DMS 273 (cell line): ENCODE data around the gene HTR3E.
A peak's percentile ranks its signal among the peaks of the same experiment; 100 is the strongest.
"Not testable (repeated sequence)": the region's sequence is repeated elsewhere in the genome, so short reads cannot be mapped to it uniquely, and the experiment has no call there.

ENCODE experiments used
- DNase-seq: peaks from one replicate; lab custom pipeline; 2025; ENCODE audit not compliant: unreplicated experiment; lab: John Stamatoyannopoulos, UW

Gene HTR3E

DNA sequence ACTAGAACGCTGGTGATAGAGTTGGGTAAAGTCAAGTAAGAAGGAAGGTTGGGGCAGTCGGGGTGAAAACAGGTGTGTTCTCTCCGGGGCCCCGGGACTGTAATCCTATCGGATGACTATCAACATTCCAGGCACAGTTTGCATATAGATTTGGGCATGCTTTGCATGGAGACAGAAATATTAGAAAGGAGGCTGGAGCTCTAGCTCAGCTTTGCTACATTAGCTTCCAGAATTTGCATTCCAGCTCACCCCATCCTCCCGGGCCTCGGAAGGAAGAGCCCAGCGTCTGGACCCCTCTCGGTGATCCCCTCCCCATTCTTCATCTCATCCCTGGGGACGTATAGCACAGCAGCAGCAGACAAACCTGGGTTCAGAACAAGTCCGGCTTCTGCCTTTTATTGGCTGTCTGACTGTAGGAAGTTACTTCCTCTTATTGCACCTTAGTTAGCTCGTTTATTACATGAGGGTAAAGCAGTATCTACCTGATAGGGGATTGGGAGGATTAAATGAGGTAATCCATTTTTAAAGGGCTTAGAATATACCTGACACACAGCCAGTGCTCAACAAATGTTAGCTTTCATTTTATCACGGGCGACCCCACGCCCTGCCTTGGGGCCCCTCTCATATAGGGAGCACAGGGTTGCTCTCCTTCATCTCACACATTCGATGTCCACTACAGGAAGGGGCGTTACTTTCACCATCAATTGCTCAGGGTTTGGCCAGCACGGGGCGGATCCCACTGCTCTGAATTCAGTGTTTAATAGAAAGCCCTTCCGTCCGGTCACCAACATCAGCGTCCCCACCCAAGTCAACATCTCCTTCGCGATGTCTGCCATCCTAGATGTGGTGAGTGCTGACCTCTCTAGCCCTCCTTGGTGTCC, 3.2 kb downstream of the HTR3E start:
- peak; percentile 19 for DNase-seq

- no peak for DNase-seq
These were observed 13.5 kb downstream of the HTR3E start for GRCh38 chr3:184110316-184110725.

- no peak for DNase-seq
These were observed 19.2 kb downstream of the HTR3E start for GRCh38 chr3:184116017-184116416.

GRCh38 chr3:184117636-184118035, 20.8 kb downstream of the HTR3E start:
- peak; percentile 20 for DNase-seq

DNA sequence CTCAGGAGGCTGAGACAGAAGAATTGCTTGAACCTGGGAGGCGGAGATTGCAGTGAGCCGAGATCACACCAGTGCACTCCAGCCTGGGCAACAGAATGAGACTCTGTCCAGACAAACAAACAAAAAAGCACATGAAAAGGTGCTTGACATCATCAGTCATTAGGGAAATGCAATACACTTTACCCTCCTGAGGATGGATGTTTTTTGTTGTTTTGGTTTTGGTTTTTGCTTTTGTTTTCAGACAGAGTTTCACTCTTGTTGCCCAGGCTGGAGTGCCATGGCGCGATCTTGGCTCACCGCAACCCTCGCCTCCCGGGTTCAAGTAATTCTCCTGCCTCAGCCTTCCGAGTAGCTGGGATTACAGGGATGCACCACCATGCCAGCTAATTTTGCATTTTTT, 24.2 kb downstream of the HTR3E start:
- DNase-seq: not testable (repeated sequence)

- no peak for DNase-seq
These were observed 29.1 kb downstream of the HTR3E start for GRCh38 chr3:184126006-184126405.

- peak; percentile 76 for DNase-seq
These were observed 32.1 kb downstream of the HTR3E start for GRCh38 chr3:184129012-184129411.

- no peak for DNase-seq
These were observed 36.1 kb downstream of the HTR3E start for GRCh38 chr3:184132945-184133344.

- DNase-seq: peak; percentile 98
These were observed 37.2 kb downstream of the HTR3E start for GRCh38 chr3:184133840-184134745.

DNA sequence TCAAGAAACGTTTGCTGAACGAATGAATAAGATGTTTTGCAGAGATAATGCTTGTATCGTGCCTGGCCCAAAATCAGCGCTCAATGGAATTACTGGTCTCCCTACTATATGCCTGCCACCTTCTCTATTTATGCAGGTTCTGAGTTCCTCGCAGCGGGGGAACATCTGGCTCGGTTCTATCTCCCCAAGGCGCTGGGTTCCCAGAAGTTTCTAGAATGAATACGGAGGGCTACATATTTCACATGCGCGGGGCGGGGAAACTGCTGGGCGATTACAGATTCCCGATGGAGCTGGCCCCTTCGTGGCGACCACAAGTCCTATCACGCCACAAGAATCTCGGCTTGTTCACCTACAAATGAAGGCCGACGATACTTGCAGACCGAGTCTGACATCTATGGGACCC, 37.9 kb downstream of the HTR3E start:
- DNase-seq: peak; percentile 74

- peak; percentile 97 for DNase-seq
These were observed 38.5 kb downstream of the HTR3E start, which contains the start of gene EIF2B5 for GRCh38 chr3:184135149-184135910. EIF2B5 (plus strand) TSS chr3:184135358; CDS start chr3:184135386, 28 bp downstream.

DNA sequence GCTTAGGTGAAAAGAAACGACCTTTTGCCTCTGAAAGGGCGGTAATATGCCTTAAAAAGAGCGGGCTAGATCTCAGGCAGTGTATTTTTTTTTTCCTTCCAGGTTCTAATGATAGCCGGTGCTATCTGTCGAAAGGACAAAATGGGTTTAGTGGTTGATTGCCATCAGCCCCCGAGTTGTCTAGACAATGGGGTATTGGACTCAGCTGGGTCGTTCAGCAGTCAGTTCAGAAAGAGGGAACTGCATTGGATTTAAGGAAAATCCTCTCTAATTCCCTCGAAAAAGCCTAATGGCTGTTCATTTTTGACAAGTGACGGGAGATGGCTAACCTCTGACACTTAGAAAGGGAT, 39.0 kb downstream of the HTR3E start:
- no peak for DNase-seq

GRCh38 chr3:184140436-184140835, 43.6 kb downstream of the HTR3E start:
- no peak for DNase-seq

- DNase-seq: no peak
These were observed 45.3 kb downstream of the HTR3E start for GRCh38 chr3:184142199-184142598.

DNA sequence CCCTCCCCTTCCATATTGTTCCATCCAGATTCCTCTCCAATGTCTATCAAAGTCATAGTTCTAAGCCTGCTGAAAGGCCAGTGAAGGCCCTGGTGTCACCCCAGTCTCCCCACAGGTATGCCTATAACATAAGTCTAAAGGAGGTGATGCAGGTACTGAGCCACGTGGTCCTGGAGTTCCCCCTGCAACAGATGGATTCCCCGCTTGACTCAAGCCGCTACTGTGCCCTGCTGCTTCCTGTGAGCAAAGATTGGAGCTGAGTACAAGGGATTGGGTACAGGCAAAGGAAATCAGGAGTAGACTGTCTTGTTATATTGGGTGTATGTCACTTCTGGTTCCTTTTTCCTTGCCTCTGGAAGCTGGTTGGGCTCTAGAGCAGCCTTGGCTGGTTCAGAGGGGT, 46.5 kb downstream of the HTR3E start:
- no peak for DNase-seq

DNA sequence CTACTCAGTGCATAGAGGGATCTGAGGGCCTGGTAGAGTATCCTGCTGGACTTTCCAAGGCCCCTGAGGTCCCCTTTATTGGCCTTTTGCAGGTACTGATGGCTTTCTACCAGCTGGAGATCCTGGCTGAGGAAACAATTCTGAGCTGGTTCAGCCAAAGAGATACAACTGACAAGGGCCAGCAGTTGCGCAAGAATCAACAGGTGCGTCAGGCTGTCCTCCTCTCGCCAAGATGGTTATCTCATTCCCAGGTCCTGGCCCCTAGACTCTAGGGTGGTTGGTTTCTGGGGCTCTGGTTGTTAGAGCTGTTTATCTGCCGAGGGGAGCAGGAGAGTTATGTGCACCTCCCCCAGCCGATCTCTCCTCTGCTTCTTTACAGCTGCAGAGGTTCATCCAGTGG, 47.6 kb downstream of the HTR3E start:
- DNase-seq: no peak

DNA sequence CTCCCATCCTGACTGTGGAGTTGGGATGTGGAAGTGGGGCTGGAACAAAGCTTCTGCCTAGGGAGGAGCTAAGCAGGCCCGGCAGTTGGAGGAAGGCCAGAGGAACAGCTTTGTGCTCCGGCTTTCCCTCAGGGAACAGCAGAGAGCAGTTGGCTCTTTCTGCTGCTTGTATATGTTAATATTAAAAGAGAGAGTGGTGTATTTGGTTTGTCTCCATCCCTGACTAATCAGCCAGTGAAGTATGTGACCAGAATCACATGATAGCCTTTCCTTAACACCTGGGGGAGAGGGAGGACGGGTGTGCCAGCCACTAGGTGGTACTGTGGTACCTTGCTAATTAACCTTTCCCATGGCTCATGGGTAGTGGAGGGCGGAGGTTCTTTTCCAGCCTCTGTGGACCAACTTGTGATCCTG, 48.3 kb downstream of the HTR3E start:
- peak; percentile 97 for DNase-seq

DNA sequence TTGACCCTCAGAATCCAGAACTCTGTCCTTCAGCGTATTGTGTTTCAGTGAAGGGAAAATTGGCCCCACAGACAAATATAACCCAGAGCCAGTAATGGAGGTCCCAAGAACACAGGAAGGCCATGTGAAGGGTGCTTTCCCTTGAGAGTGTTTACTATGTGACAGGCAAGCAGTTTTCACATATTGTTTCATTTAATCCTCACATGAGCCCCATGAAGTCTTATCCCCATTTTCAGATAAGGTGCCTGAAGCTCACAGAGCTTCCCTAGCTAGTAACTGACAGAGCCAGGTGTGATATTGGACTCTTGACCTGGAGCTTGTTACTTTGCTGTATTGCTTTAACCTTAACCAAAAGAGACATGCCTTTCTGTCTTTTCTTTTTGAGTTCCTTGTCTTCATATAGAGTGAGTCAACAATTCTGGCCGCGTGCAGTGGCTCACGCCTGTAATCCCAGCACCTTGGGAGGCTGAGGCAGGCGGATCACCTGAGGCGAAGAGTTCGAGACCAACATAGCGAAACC, 48.9 kb downstream of the HTR3E start:
- no peak for DNase-seq

DNA sequence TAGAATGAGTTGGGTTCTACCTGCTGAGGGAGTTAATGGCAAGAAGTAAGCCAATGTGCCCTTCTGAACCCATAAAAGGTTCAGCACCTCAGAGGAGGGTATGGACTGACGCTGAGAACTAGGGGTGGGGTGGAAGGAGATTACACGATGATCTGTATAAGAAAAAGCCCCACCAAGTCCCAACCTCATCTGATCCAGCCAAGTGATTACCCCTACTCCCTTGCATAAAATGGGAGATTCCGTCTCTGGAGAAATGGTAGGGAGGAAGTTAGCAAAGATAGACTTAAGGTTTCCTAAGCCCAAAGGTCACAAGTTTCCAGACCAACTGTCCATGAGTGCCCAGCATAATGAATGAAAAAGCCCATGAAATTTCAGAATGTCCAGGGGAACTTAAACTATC, 51.2 kb downstream of the HTR3E start:
- no peak for DNase-seq

DNA sequence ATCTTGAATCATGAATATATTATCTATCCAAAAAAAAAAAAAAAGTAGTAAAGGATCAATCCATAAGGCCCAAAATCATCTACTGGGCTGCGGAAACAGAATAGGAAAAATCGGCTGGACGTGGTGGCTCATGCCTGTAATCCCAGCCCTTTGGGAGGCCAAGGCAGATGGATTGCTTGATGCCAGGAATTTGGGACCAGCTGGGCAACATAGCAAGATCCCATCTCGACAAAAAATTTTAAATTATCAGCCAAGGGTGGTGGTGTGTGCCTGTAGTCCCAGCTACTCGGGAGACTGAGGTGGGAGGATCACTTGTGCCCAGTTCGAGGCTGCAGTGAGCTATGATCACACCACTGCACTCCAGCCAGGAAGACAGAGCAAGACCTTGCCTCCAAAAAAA, 52.3 kb downstream of the HTR3E start:
- no peak for DNase-seq

GRCh38 chr3:184149770-184150169, 52.9 kb downstream of the HTR3E start:
- peak; percentile 50 for DNase-seq
